Suprapubic skin (tissue), 4 donors: ENCODE data around the gene CSAG1.

Source experiments
- CTCF ChIP-seq, 2 donors: fragments of 200-600 bp in 1 of 2; fragments of 450-650 bp in 1 of 2; sonication (generic) in 1 of 2; IDR thresholded peaks; one replicate each; pipeline ENCODE4 v1.5.1; 2016 to 2019; ENCODE audit warnings: antibody characterized with exemption in 2 of 2, mild to moderate bottlenecking in 1 of 2, moderate library complexity in 1 of 2
- EP300 ChIP-seq: sonication (generic); formaldehyde crosslinking; IDR thresholded peaks from one replicate; pipeline ENCODE4 v1.6.1; 2017; ENCODE audit warnings: antibody characterized with exemption
- POLR2A ChIP-seq, 2 donors: fragments of 450-650 bp; IDR thresholded peaks; one replicate each; pipeline ENCODE4 v1.6.1; 2017; ENCODE audit warnings: antibody characterized with exemption in 2 of 2, mild to moderate bottlenecking in 2 of 2, moderate library complexity in 2 of 2
- POLR2AphosphoS5 ChIP-seq, 3 donors: sonication (generic); formaldehyde crosslinking; IDR thresholded peaks; one replicate each; pipeline ENCODE4 v1.6.1; 2017; ENCODE audit warnings: antibody characterized with exemption in 3 of 3

- TF ChIP-seq CTCF (IDR thresholded peaks at IDR 0.05) = no peak
- no peak for TF ChIP-seq POLR2A (IDR thresholded peaks at IDR 0.05)
- TF ChIP-seq EP300 = no peak
- no peak for TF ChIP-seq POLR2AphosphoS5 (IDR thresholded peaks at IDR 0.05)
Measured at GRCh38 chrX:152725409-152725808, 8.1 kb downstream of the CSAG1 start.
